Erythroblast (primary cell): ENCODE results near the gene EMC10.

Experiments used
- GATA1 ChIP-seq: IDR thresholded peaks from 2 replicates; pipeline ENCODE4 v1.6.1; 2011; ENCODE audit warnings: low read depth, mild to moderate bottlenecking, control low read depth, low read length, moderate library complexity
- POLR2A ChIP-seq: IDR thresholded peaks from 2 replicates; pipeline ENCODE4 v1.6.1; 2011; ENCODE audit warnings: mild to moderate bottlenecking, low read length

- TF ChIP-seq POLR2A (no peak), GATA1 (no peak)
Observed at GRCh38 chr19:50507376-50507775, 31.1 kb downstream of the EMC10 start.
